Upper lobe of left lung (tissue), 4 donors: Measurements from ENCODE around the gene SLC35F5.
"Not testable (repeated sequence)": the region's sequence is repeated elsewhere in the genome, so short reads cannot be mapped to it uniquely, and the experiment has no call there.

Experiments used
- CTCF ChIP-seq, 6 experiments: fragments of 450-650 bp in 4 of 6; fragments of 200-600 bp in 2 of 6; sonication (generic) in 2 of 6; IDR thresholded peaks; one replicate each; pipeline ENCODE4 v1.5.1; 2016 to 2019; ENCODE audit warnings: antibody characterized with exemption in 6 of 6
- EP300 ChIP-seq, 4 donors: sonication (generic); formaldehyde crosslinking; IDR thresholded peaks; one replicate each; pipeline ENCODE4 v1.5.1; 2017; ENCODE audit warnings: antibody characterized with exemption in 4 of 4, control low read depth in 2 of 4

GRCh38 chr2:113664761-113665533 lies 91.5 kb downstream of the SLC35F5 start:
- not testable (repeated sequence) for TF ChIP-seq EP300, CTCF (IDR thresholded peaks at IDR 0.05)
